IPS DF 6.9 (cell line): ENCODE data around the gene CRYBA1.
"Not testable (repeated sequence)": the region's sequence is repeated elsewhere in the genome, so short reads cannot be mapped to it uniquely, and the experiment has no call there.

ENCODE experiments used
- DNase-seq: peaks from one replicate; pipeline ENCODE4 v3.0.0-alpha.2; 2013; ENCODE audit warnings: low read depth, low spot score
- H3K27ac ChIP-seq: one replicate; pipeline ENCODE4 v1.5.1; 2013; ENCODE audit warnings: low read length, control low read depth
- H3K27me3 ChIP-seq: 2 replicates; pipeline ENCODE4 v1.6.1; 2013; ENCODE audit warnings: mild to moderate bottlenecking, low read length; ENCODE audit not compliant: control insufficient read depth, insufficient read depth
- H3K36me3 ChIP-seq: 2 replicates; pipeline ENCODE4 v1.6.1; 2013; ENCODE audit warnings: low read length; ENCODE audit not compliant: control insufficient read depth, insufficient read depth
- H3K4me1 ChIP-seq: 2 replicates; pipeline ENCODE4 v1.6.1; 2013; ENCODE audit warnings: low read length; ENCODE audit not compliant: control insufficient read depth, insufficient read depth
- H3K4me3 ChIP-seq: 2 replicates; pipeline ENCODE4 v1.5.1; 2013; ENCODE audit warnings: mild to moderate bottlenecking, low read length
- H3K9me3 ChIP-seq: 2 replicates; pipeline ENCODE4 v1.6.1; 2013; ENCODE audit warnings: low read length, inconsistent platforms; ENCODE audit not compliant: control insufficient read depth, insufficient read depth
- WGBS: extraction: QIAGEN DNeasy Blood & Tissue Kit; methylation state at CpG from one replicate; pipeline ENCODE4 v1.1.7; 2013; ENCODE audit warnings: mixed read lengths, missing lambda C conversion rate; ENCODE audit not compliant: insufficient read length, insufficient coverage; 5-methylcytosine and 5-hydroxymethylcytosine counted together

The CRYBA1 gene

DNA sequence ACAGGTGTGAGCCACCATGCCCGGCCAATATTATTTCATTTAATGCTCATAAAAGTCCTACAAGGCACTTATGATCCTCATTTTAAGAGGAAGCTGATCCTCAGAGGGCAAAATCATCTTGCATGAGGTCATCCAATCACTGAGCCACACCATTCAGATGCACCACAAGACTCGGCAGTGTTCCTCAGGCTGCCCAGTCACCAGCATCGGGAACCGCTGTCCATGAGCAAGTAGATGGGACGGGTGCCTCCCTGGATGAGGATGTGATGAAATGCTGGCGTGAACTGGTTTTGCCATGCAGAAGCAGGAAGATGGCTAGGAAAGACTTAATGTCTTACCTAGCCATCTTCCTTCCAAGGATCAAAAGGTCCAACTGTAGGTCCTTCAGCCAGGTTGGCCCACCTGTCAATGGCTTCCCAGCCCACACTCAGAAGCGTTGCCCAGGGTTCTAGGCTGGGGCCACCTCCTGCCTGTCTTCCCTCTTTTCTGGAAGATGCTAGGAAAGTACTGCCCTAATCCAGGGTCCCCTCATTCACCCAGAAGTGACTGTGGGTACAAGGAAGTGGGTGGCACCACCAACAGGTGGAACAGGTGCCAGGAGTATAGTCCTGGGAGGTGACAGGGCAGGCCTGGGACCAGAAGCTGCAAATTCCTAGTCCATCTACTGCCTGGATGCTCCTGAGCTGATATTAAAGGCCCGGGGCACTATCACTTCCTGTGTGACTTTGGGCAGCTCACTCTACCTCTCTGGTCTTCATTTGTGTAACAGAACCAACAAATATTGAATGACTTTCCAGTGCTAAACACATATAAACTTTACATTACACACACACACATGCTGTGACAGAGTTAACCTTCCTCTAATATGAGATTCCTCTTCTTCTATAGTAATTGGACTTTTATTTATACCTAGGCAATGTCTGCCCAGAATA, 32.2 kb upstream of the CRYBA1 start:
- Histone ChIP-seq H3K4me1 (no peaks in the 10 kb centered on the region), H3K9me3 (no peaks in the 10 kb centered on the region), H3K36me3 (no peaks in the 10 kb centered on the region; the same call in 1 of the 2 replicates), H3K4me3 (no peak overlapping the region), H3K27ac (no peak overlapping the region), H3K27me3 (no peaks in the 10 kb centered on the region)
- DNase-seq, result no peak
- WGBS, result no CpG with 5 or more reads among the region's 8 CpGs

- no CpG with 5 or more reads among the region's 10 CpGs for WGBS
- no peaks in the 10 kb centered on the region; the same call in 1 of the 2 replicates for H3K36me3 ChIP-seq
Observed at GRCh38 chr17:29215174-29215573, 31.5 kb upstream of the CRYBA1 start.

GRCh38 chr17:29215717-29216116, 30.9 kb upstream of the CRYBA1 start:
- Histone ChIP-seq H3K9me3 (no peaks in the 10 kb centered on the region), H3K27ac (no peak overlapping the region), H3K27me3 (no peaks in the 10 kb centered on the region), H3K4me3 (no peak overlapping the region), H3K36me3 (no peaks in the 10 kb centered on the region; the same call in 1 of the 2 replicates), H3K4me1 (no peaks in the 10 kb centered on the region)
- no CpG with 5 or more reads among the region's 4 CpGs for WGBS
- DNase-seq, result no peak

More at GRCh38 chr17:29215174-29215573, 31.5 kb upstream of the CRYBA1 start:
- Histone ChIP-seq H3K4me1 (no peaks in the 10 kb centered on the region), H3K27me3 (no peaks in the 10 kb centered on the region), H3K4me3 (no peak overlapping the region), H3K27ac (no peak overlapping the region), H3K9me3 (no peaks in the 10 kb centered on the region)
- DNase-seq, result no peak

- Histone ChIP-seq H3K4me3 (no peak overlapping the region), H3K9me3 (no peaks in the 10 kb centered on the region), H3K27ac (no peak overlapping the region), H3K27me3 (no peaks in the 10 kb centered on the region), H3K4me1 (no peaks in the 10 kb centered on the region), H3K36me3 (no peaks in the 10 kb centered on the region; the same call in 1 of the 2 replicates)
- no CpG with 5 or more reads among the region's 6 CpGs for WGBS
- no peak for DNase-seq
Observed at GRCh38 chr17:29216181-29216580, 30.5 kb upstream of the CRYBA1 start.

DNA sequence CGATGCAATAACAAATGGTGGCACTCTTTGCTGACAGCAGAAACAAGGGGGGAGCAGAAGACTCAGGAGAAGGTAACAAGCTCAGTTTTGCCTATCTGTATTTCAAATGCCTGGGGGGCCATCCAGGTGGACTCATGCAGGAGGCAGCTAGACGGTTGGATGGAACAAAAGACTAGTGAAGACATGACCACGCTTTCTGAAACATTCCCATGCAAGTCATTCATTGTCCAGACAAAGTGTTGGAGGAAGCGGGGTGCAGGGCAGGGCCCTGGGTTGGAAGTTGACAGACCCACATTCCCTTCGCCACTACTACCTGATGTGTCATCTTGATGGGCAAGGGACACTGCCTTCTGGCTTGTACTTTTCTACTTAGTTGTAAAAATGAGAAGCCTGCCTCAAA, 29.8 kb upstream of the CRYBA1 start:
- Histone ChIP-seq H3K27ac (no peak overlapping the region), H3K36me3 (no peaks in the 10 kb centered on the region; the same call in 1 of the 2 replicates), H3K4me3 (no peak overlapping the region), H3K4me1 (no peaks in the 10 kb centered on the region), H3K9me3 (no peaks in the 10 kb centered on the region), H3K27me3 (no peaks in the 10 kb centered on the region)
- WGBS, result no CpG with 5 or more reads among the region's 5 CpGs
- no peak for DNase-seq

DNA sequence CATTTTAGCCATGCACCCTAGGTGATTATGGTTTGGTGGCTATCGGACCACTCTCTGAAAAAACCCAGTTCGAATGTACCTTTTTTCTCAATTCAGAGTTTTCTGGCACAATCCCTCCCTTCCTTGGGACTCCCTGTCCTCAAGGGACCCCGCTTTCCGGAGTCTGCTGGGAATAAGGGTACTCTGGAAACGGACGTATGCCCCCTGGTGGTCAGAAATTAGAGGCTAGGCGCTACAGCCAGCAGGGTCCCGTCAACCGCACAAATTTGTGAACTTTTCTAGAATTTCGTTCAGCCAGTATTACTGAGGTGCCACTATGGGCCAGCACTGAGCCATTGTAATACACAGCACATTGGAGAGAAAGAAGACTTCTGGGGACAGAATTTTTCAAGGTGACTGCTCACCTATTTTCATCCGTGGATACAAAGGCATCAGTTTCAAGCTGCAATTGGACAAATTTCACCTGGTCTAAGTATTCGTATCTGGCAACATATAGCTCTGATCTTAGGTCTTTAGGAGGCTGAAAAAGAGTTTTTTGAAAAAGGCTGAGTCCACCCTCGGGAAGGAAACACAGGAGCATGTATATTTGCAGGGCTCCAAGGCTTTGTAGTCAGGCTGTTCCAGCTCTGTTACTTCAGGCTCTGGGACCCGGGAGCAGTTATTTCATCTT, 27.1 kb upstream of the CRYBA1 start:
- no peak overlapping the region for H3K4me3 ChIP-seq
- H3K36me3 ChIP-seq, result no peaks in the 10 kb centered on the region
- H3K27me3 ChIP-seq, result no peaks in the 10 kb centered on the region
- no peaks in the 10 kb centered on the region for H3K4me1 ChIP-seq
- H3K27ac ChIP-seq, result no peak overlapping the region
- WGBS, result no CpG with 5 or more reads among the region's 14 CpGs
- DNase-seq, result peak; percentile 86
- no peaks in the 10 kb centered on the region for H3K9me3 ChIP-seq

DNA sequence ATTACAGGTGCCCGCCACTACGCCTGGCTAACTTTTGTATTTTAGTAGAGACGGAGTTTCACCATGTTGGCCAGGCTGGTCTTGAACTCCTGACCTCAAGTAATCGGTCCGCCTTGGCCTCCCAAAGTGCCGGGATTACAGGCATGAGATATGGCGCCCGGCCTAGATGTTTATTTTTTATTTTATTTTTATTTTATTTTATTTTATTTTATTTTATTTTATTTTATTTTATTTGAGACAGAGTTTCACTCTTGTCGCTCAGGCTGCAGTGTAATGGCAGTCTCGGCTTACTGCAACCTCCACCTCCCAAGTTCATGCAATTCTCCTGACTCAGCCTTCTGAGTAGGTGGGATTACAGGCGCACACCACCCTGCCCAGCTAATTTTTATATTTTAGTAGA, 25.3 kb upstream of the CRYBA1 start:
- H3K27ac ChIP-seq, H3K4me3 ChIP-seq, DNase-seq, H3K36me3 ChIP-seq, H3K4me1 ChIP-seq, H3K27me3 ChIP-seq, H3K9me3 ChIP-seq: not testable (repeated sequence)
- WGBS, result no CpG with 5 or more reads among the region's 11 CpGs

DNA sequence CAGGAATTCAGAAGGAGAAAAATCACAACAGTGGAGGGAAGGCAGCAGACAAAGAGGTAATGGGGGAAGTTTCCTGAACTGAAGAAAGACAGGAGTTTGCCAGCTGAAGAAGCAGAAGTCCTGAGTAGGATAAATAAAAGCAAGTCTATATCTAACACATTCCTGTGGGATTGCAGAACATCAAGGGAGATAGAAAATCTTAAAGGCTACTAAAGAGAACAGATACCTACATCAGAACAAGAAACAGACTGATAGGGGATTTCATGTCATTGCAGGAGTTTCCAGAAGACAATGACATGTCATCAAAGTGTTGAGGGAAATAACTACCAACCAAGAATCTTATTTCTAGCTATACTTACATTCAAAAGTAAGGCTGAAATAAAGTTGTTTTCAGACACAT, 21.3 kb upstream of the CRYBA1 start:
- Histone ChIP-seq H3K4me1 (no peaks in the 10 kb centered on the region), H3K27ac (no peak overlapping the region), H3K4me3 (no peak overlapping the region), H3K27me3 (no peaks in the 10 kb centered on the region), H3K9me3 (no peaks in the 10 kb centered on the region), H3K36me3 (no peaks in the 10 kb centered on the region)
- no peak for DNase-seq

GRCh38 chr17:29233301-29233700, 13.4 kb upstream of the CRYBA1 start:
- H3K36me3 ChIP-seq, result no peaks in the 10 kb centered on the region
- WGBS, result no CpG with 5 or more reads among the region's 1 CpG
- H3K4me1 ChIP-seq, result no peaks in the 10 kb centered on the region
- no peak for DNase-seq
- no peaks in the 10 kb centered on the region for H3K27me3 ChIP-seq
- H3K9me3 ChIP-seq, result no peaks in the 10 kb centered on the region
- no peak overlapping the region for H3K27ac ChIP-seq
- H3K4me3 ChIP-seq, result no peak overlapping the region

- H3K4me1 ChIP-seq, H3K27ac ChIP-seq, DNase-seq, H3K9me3 ChIP-seq, H3K36me3 ChIP-seq, H3K4me3 ChIP-seq, H3K27me3 ChIP-seq: not testable (repeated sequence)
- no CpG with 5 or more reads among the region's 7 CpGs for WGBS
Observed at GRCh38 chr17:29234972-29235371, 11.7 kb upstream of the CRYBA1 start.
